ENCODE measurements around the gene USF1. TPM values are rescaled to one million over a fixed set of nuclear protein-coding genes. Genes with fewer than 3 reads are reported as not detected.
"Not testable (repeated sequence)": the region's sequence is repeated elsewhere in the genome, so short reads cannot be mapped to it uniquely, and the experiment has no call there.

The USF1 gene
- total and polyA plus RNA-seq, 3 experiments from 2014 or later: 6.7 to 67.7 (median 63.3) TPM

GRCh38 chr1:160996178-160996577 is 49.6 kb downstream of the USF1 start:
- no peaks in the 10 kb centered on the region for H3K9me3 ChIP-seq (ENCODE audit: low read length)
- H3K4me3 ChIP-seq (ENCODE audit: low read length): no peak overlapping the region
- H3K27me3 ChIP-seq (ENCODE audit: insufficient read depth, low read length, poor library complexity, severe bottlenecking): no peaks in the 10 kb centered on the region
- H3K27ac Mint-ChIP-seq: peak overlapping the region in 1 of 8 donors; percentile 67
- CTCF ChIA-PET: interaction anchor here (1.5 to 6.6 kb wide), 7 partner anchors 18 to 103 kb away, joined by 3 to 94 read pairs (median 16); partner anchors contain the start of genes ARHGAP30, F11R, KLHDC9 and NECTIN4
- H3K27ac ChIP-seq (ENCODE audit: low read depth, low read length): no peak overlapping the region
- H3K4me1 Mint-ChIP-seq: peaks cover 4 to 6% (median 5%) of the 10 kb centered on the region in 3 donors
- POLR2A ChIA-PET: no interaction called here
- H3K36me3 ChIP-seq (ENCODE audit: insufficient read depth, low read length): peaks cover 19% of the 10 kb centered on the region
- peaks cover 0 to 35% (median 5%) of the 10 kb centered on the region in 3 donors for H3K36me3 Mint-ChIP-seq
- no peaks in the 10 kb centered on the region for H3K9me3 Mint-ChIP-seq
- no peak for DNase-seq
- H3K27me3 Mint-ChIP-seq: no peaks in the 10 kb centered on the region
- H3K4me3 Mint-ChIP-seq: no peak overlapping the region
- H3K4me1 ChIP-seq (ENCODE audit: insufficient read depth, low read length): no peaks in the 10 kb centered on the region

GRCh38 chr1:160993544-160994193 is 52.1 kb downstream of the USF1 start:
- Histone ChIP-seq H3K9me3 (ENCODE audit: low read length) (no peaks in the 10 kb centered on the region), H3K27ac (ENCODE audit: low read depth, low read length) (no peak overlapping the region), H3K27me3 (ENCODE audit: insufficient read depth, low read length, poor library complexity, severe bottlenecking) (no peaks in the 10 kb centered on the region), H3K4me1 (ENCODE audit: insufficient read depth, low read length) (no peaks in the 10 kb centered on the region), H3K36me3 (ENCODE audit: insufficient read depth, low read length) (peaks cover under 1% of the 10 kb centered on the region), H3K4me3 (ENCODE audit: low read length) (no peak overlapping the region)
- H3K27ac Mint-ChIP-seq: no peak overlapping the region
- H3K9me3 Mint-ChIP-seq: no peaks in the 10 kb centered on the region
- no peaks in the 10 kb centered on the region for H3K27me3 Mint-ChIP-seq
- H3K4me1 Mint-ChIP-seq: peaks cover 4 to 10% (median 9%) of the 10 kb centered on the region in 3 donors
- no peak for DNase-seq
- ChIA-PET POLR2A (interaction anchor here (0.7 kb wide), 1 partner anchor 103 kb away, joined by 4 read pairs; no protein-coding TSS in a partner anchor), CTCF (interaction anchor here (0.7 to 1.3 kb wide), 2 partner anchors 104 to 170 kb away, joined by 3 to 6 read pairs; partner anchors contain the start of gene KLHDC9)
- peaks cover 0 to 10% (median under 1%) of the 10 kb centered on the region in 3 donors for H3K36me3 Mint-ChIP-seq
- peak overlapping the region in 1 of 7 donors; percentile 40 for H3K4me3 Mint-ChIP-seq

GRCh38 chr1:160992036-160992435 is 53.7 kb downstream of the USF1 start:
- H3K9me3 Mint-ChIP-seq; H3K36me3 ChIP-seq (ENCODE audit: insufficient read depth, low read length); H3K4me1 ChIP-seq (ENCODE audit: insufficient read depth, low read length); H3K36me3 Mint-ChIP-seq; H3K27ac Mint-ChIP-seq; H3K27me3 Mint-ChIP-seq; H3K9me3 ChIP-seq (ENCODE audit: low read length); DNase-seq; H3K4me3 ChIP-seq (ENCODE audit: low read length); H3K4me3 Mint-ChIP-seq; POLR2A ChIA-PET; H3K4me1 Mint-ChIP-seq; H3K27me3 ChIP-seq (ENCODE audit: insufficient read depth, low read length, poor library complexity, severe bottlenecking); H3K27ac ChIP-seq (ENCODE audit: low read depth, low read length): not testable (repeated sequence)
- CTCF ChIA-PET: interaction anchor here (3.0 kb wide), 1 partner anchor 21 kb away, joined by 13 read pairs; no protein-coding TSS in a partner anchor

Other genes starting within 250 kb of the USF1 start
- 10 to 100 TPM; 16.4 to 16.5 TPM for gene LY9, start 249.8 kb downstream of the USF1 start, total RNA-seq
- gene LY9, start 249.8 kb downstream of the USF1 start, polyA plus RNA-seq: 206 TPM
- gene CD244, start 183.1 kb downstream of the USF1 start, total RNA-seq: 1 to 10 TPM; 1.8 to 1.9 TPM
- gene CD244, start 183.1 kb downstream of the USF1 start, polyA plus RNA-seq: 40.7 TPM
- gene ITLN1, start 160.8 kb downstream of the USF1 start, total RNA-seq: not detected
- gene ITLN1, start 160.8 kb downstream of the USF1 start, polyA plus RNA-seq: not detected
- gene ITLN2, start 91.2 kb downstream of the USF1 start, total RNA-seq: not detected
- gene ITLN2, start 91.2 kb downstream of the USF1 start, polyA plus RNA-seq: not detected
- 10 to 100 TPM; 11.6 to 14.1 TPM for gene F11R, start 24.8 kb downstream of the USF1 start, total RNA-seq
- gene F11R, start 24.8 kb downstream of the USF1 start, polyA plus RNA-seq: 18.3 TPM
- 10 to 100 TPM; 40.2 to 46.1 TPM for gene TSTD1, start 7.0 kb downstream of the USF1 start, total RNA-seq
- 288 TPM for gene TSTD1, start 7.0 kb downstream of the USF1 start, polyA plus RNA-seq
- gene ARHGAP30, start 23.9 kb upstream of the USF1 start, total RNA-seq: 100 to 1,000 TPM; 147 to 149 TPM
- gene ARHGAP30, start 23.9 kb upstream of the USF1 start, polyA plus RNA-seq: 213 TPM
- under 1 TPM; 0.09 TPM for gene NECTIN4, start 43.6 kb upstream of the USF1 start, total RNA-seq
- gene NECTIN4, start 43.6 kb upstream of the USF1 start, polyA plus RNA-seq: not detected
- under 1 TPM; 0.42 to 0.49 TPM for gene KLHDC9, start 52.4 kb upstream of the USF1 start, total RNA-seq
- not detected for gene KLHDC9, start 52.4 kb upstream of the USF1 start, polyA plus RNA-seq
- gene PFDN2, start 72.1 kb upstream of the USF1 start, total RNA-seq: 100 to 1,000 TPM; 133 to 142 TPM
- 96.4 TPM for gene PFDN2, start 72.1 kb upstream of the USF1 start, polyA plus RNA-seq
- gene NIT1, start 72.1 kb upstream of the USF1 start, total RNA-seq: 10 to 100 TPM; 33.9 to 36.3 TPM
- gene NIT1, start 72.1 kb upstream of the USF1 start, polyA plus RNA-seq: 16.7 TPM
- gene DEDD, start 86.7 kb upstream of the USF1 start, total RNA-seq: 10 to 100 TPM; 41.0 to 41.9 TPM
- gene DEDD, start 86.7 kb upstream of the USF1 start, polyA plus RNA-seq: 30.0 TPM
- gene UFC1, start 108.0 kb upstream of the USF1 start, total RNA-seq: 100 to 1,000 TPM; 109 to 118 TPM
- 174 TPM for gene UFC1, start 108.0 kb upstream of the USF1 start, polyA plus RNA-seq
- 10 to 100 TPM; 26.1 to 27.4 TPM for gene USP21, start 113.5 kb upstream of the USF1 start, total RNA-seq
- 28.3 TPM for gene USP21, start 113.5 kb upstream of the USF1 start, polyA plus RNA-seq
- gene PPOX, start 120.4 kb upstream of the USF1 start, total RNA-seq: 10 to 100 TPM; 24.4 to 31.3 TPM
- gene PPOX, start 120.4 kb upstream of the USF1 start, polyA plus RNA-seq: 17.6 TPM
- gene B4GALT3, start 131.5 kb upstream of the USF1 start, total RNA-seq: 10 to 100 TPM; 59.4 to 60.9 TPM
- gene B4GALT3, start 131.5 kb upstream of the USF1 start, polyA plus RNA-seq: 58.9 TPM
- under 1 TPM; 0.37 to 0.58 TPM for gene ADAMTS4, start 153.1 kb upstream of the USF1 start, total RNA-seq
- 0.17 TPM for gene ADAMTS4, start 153.1 kb upstream of the USF1 start, polyA plus RNA-seq
- 10 to 100 TPM; 93.5 to 97.1 TPM for gene NDUFS2, start 156.4 kb upstream of the USF1 start, total RNA-seq
- gene NDUFS2, start 156.4 kb upstream of the USF1 start, polyA plus RNA-seq: 82.1 TPM
- 1 to 10 TPM; 4.1 to 5.1 TPM for gene FCER1G, start 169.3 kb upstream of the USF1 start, total RNA-seq
- gene FCER1G, start 169.3 kb upstream of the USF1 start, polyA plus RNA-seq: 19.0 TPM
- not detected for gene APOA2, start 177.7 kb upstream of the USF1 start, total RNA-seq
- not detected for gene APOA2, start 177.7 kb upstream of the USF1 start, polyA plus RNA-seq
- gene TOMM40L, start 180.1 kb upstream of the USF1 start, total RNA-seq: 10 to 100 TPM; 24.7 to 26.1 TPM
- 6.9 TPM for gene TOMM40L, start 180.1 kb upstream of the USF1 start, polyA plus RNA-seq
- not detected for gene NR1I3, start 192.2 kb upstream of the USF1 start, total RNA-seq
- gene NR1I3, start 192.2 kb upstream of the USF1 start, polyA plus RNA-seq: not detected
- not detected for gene PCP4L1, start 212.8 kb upstream of the USF1 start, total RNA-seq
- gene PCP4L1, start 212.8 kb upstream of the USF1 start, polyA plus RNA-seq: not detected

All from CD8-positive, alpha-beta memory T cell (primary cell).